ENCODE measurements around the gene GJB3.
A peak's percentile ranks its signal among the peaks of the same experiment; 100 is the strongest.
"Not testable (repeated sequence)": the region's sequence is repeated elsewhere in the genome, so short reads cannot be mapped to it uniquely, and the experiment has no call there.

Gene GJB3

GRCh38 chr1:34781071-34781843 is at the start of gene GJB3:
GJB3 (plus strand) TSS chr1:34781214; CDS start chr1:34784763, 3,549 bp downstream.
- no peak for DNase-seq (ENCODE audit: low read depth, low spot score)

- DNase-seq (ENCODE audit: low read depth, low spot score) = not testable (repeated sequence)
Observed at GRCh38 chr1:34732831-34733230, 48.2 kb upstream of the GJB3 start.

DNA sequence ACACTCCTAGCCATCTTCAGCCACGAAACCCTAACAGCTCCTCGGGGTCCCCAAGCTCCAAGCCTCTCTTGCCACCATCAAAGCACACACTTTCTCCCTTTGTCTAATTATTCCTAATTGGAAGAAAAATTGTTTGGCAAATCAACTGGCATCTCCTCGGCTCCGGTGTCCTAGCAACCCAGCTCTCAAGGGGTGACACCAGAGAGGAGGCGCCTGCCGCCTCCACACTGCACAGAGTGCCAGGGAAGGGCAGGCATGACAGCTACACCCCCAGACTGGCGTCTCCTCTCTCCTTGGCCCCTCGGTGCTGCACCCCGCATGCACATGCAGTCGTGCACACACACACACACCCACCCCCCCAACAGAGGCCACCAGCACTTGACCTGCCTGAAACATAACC is 44.3 kb upstream of the GJB3 start:
- no peak for DNase-seq (ENCODE audit: low read depth, low spot score)

- DNase-seq (ENCODE audit: low read depth, low spot score) = not testable (repeated sequence)
Observed at GRCh38 chr1:34737236-34737635, 43.8 kb upstream of the GJB3 start.

- DNase-seq (ENCODE audit: low read depth, low spot score) = no peak
Observed at GRCh38 chr1:34739613-34740012, 41.4 kb upstream of the GJB3 start.

- no peak for DNase-seq (ENCODE audit: low read depth, low spot score)
Observed at GRCh38 chr1:34740161-34740868, 40.7 kb upstream of the GJB3 start.

DNA sequence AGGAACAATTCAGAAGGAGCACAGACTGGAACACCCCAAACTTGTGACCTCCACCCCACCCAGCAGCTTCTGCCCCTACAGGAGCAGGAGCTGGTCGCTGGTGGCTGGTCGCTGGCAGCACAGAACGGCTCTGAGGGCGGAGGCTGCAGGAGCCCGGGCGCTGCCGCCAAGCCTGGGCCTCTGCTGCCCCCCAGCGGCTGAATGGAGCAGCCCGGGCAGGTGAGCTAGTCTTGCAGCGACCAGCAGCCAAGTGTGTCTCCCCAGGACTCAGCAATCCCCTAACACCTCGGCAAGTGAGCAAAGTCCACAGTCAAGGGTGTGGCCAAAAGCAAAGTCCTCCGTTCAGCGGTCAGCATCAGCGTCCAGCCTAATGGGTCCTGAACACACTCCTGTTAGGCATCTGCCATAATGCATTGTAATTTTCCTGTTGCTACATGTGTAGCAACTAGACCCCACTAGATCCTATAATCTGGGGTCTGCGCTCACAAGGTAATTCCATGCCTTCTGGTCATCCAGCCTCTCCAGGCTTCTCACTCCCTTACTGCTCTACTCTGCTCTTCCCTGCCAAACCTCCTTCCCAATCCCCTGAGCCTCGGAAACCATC is 38.2 kb upstream of the GJB3 start:
- peak; percentile 60 for DNase-seq (ENCODE audit: low read depth, low spot score)

- no peak for DNase-seq (ENCODE audit: low read depth, low spot score)
Observed at GRCh38 chr1:34743775-34744174, 37.2 kb upstream of the GJB3 start.

GRCh38 chr1:34744851-34745250 is 36.2 kb upstream of the GJB3 start:
- no peak for DNase-seq (ENCODE audit: low read depth, low spot score)

- DNase-seq (ENCODE audit: low read depth, low spot score) = no peak
Observed at GRCh38 chr1:34745666-34746065, 35.3 kb upstream of the GJB3 start.

- DNase-seq (ENCODE audit: low read depth, low spot score) = no peak
Observed at GRCh38 chr1:34746101-34746500, 34.9 kb upstream of the GJB3 start.

- no peak for DNase-seq (ENCODE audit: low read depth, low spot score)
Observed at GRCh38 chr1:34746785-34747637, 34.0 kb upstream of the GJB3 start.

DNA sequence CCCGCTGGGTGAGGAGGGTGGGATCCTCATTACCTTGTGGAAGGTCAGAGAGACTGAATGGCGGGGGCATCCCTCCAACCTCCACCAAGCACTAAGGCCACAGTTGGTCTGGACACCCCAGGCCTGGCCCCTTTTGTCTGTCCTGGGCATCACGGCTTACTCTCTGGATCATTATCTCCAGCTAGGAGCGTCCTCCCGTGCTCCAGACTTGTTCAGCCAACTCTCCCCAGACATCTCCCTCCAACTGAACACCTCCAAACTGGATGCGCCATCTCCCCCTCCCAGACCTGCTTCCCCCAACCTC is 33.4 kb upstream of the GJB3 start:
- DNase-seq (ENCODE audit: low read depth, low spot score) = no peak

- DNase-seq (ENCODE audit: low read depth, low spot score) = no peak
Observed at GRCh38 chr1:34749992-34750391, 31.0 kb upstream of the GJB3 start.

DNA sequence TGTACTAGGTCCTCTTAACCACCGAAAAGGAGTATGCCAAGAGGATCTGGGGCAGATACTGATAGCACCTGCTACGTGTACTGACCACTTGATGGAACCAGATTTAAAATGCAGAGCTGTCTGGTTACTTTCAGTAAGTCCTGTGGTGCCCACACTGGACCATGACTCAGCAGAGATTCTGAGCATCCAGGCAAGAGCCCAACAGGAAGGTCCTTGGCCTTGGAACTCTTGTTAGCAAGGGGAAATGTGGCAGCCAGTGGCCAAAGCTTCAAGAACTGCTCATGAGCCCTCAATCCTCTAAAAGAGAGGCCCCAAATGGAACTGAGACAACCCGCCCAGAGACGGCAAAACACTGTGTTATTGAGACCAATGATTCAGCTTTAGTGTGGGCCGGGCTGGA is 30.4 kb upstream of the GJB3 start:
- DNase-seq (ENCODE audit: low read depth, low spot score) = no peak

DNA sequence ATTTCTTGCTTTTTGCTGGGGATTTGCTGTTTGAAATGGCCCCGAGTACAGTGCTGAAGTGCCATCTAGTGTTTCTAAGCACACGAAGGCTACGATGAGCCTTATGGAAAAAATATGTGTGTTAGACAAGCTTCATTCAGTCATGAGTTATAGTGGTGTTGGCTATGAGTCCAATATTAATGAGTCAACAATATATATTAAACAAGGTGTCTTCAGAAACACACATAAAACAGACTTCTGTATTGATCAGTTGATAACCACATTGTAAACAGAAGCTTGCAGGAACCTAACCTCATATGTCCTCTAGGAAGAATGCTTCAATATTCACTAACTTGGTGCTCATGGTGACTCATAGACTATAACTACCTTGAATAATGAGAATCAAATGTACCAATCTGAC is 27.9 kb upstream of the GJB3 start:
- DNase-seq (ENCODE audit: low read depth, low spot score) = no peak

GRCh38 chr1:34754964-34755637 is 25.9 kb upstream of the GJB3 start, which contains the start of gene GJB5:
GJB5 (plus strand) TSS chr1:34755047; CDS start chr1:34757331, 2,284 bp downstream.
- DNase-seq (ENCODE audit: low read depth, low spot score) = no peak

DNA sequence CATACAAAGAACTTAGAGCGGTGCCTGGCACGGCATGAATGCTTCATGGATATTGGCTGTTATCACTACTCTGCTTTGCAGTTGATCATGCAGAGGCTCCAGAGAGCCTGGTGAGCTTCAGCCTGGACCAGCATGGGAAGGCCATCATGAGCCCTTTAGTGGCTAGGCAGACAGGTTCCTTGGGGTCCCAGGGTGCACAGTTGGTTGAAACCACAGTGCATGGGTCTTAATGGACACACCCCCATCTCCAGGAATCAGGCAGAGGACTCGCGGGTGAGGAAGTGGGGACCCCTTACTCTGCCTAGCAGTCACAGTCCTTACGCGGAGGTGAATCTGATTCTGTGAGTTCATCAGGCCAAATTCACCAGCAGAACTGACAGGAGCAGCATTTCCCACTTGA is 25.1 kb upstream of the GJB3 start:
- no peak for DNase-seq (ENCODE audit: low read depth, low spot score)

- no peak for DNase-seq (ENCODE audit: low read depth, low spot score)
Observed at GRCh38 chr1:34757386-34757785, 23.6 kb upstream of the GJB3 start.

- DNase-seq (ENCODE audit: low read depth, low spot score) = no peak
Observed at GRCh38 chr1:34758751-34759150, 22.3 kb upstream of the GJB3 start.

Measured in activated naive CD8-positive, alpha-beta T cell treated with anti-CD3 and anti-CD28 coated beads, Interleukin-2, amount 50 U/mL, for 16 hours (primary cell).